SH-SY5Y (cell line): Measurements from ENCODE around the gene PRXL2A.

Experiments
- GATA2 ChIP-seq: IDR thresholded peaks from 2 replicates; pipeline ENCODE4 v1.6.1; 2011; ENCODE audit warnings: mild to moderate bottlenecking, low read depth, low read length
- GATA3 ChIP-seq: IDR thresholded peaks from 2 replicates; pipeline ENCODE4 v1.6.1; 2011; ENCODE audit warnings: low read depth, mild to moderate bottlenecking, low read length, moderate library complexity

GRCh38 chr10:80411681-80412220 is 3.4 kb downstream of the PRXL2A start:
- TF ChIP-seq GATA3 (no peak), GATA2 (no peak)
